H9 (cell line): ENCODE measurements around the gene WIF1. TPM values are rescaled to one million over a fixed set of nuclear protein-coding genes. Genes with fewer than 3 reads are reported as not detected.

Source experiments
- DNase-seq: peaks from one replicate; pipeline ENCODE4 v3.0.0-alpha.2; 2017
- H2AFZ ChIP-seq: one replicate; pipeline ENCODE4 v1.6.1; 2013; ENCODE audit warnings: mild to moderate bottlenecking, low read length, control low read depth, moderate library complexity
- H2AK5ac ChIP-seq: 2 replicates; pipeline ENCODE4 v1.6.1; 2013; ENCODE audit warnings: low read length, control low read depth, mixed read lengths; ENCODE audit not compliant: insufficient read length
- H2BK120ac ChIP-seq: one replicate; pipeline ENCODE4 v1.6.1; 2013; ENCODE audit warnings: low read depth, mild to moderate bottlenecking, low read length, control low read depth, inconsistent platforms; ENCODE audit not compliant: poor library complexity, severe bottlenecking
- H2BK12ac ChIP-seq: 2 replicates; pipeline ENCODE4 v1.6.1; 2013; ENCODE audit warnings: low read length, control low read depth, mixed read lengths, low read depth; ENCODE audit not compliant: insufficient read length
- H2BK15ac ChIP-seq: 2 replicates; pipeline ENCODE4 v1.6.1; 2013; ENCODE audit warnings: low read depth, low read length, control low read depth
- H2BK20ac ChIP-seq: one replicate; pipeline ENCODE4 v1.6.1; 2013; ENCODE audit warnings: low read depth, mild to moderate bottlenecking, low read length, control low read depth, inconsistent platforms; ENCODE audit not compliant: poor library complexity, severe bottlenecking
- H2BK5ac ChIP-seq: 2 replicates; pipeline ENCODE4 v1.6.1; 2013; ENCODE audit warnings: low read length, control low read depth, mixed read lengths; ENCODE audit not compliant: insufficient read length
- H3K14ac ChIP-seq: 2 replicates; pipeline ENCODE4 v1.6.1; 2013; ENCODE audit warnings: low read length, control low read depth; ENCODE audit not compliant: insufficient read depth
- H3K18ac ChIP-seq: 2 replicates; pipeline ENCODE4 v1.6.1; 2013; ENCODE audit warnings: low read depth, mild to moderate bottlenecking, mixed read lengths, low read length, control low read depth; ENCODE audit not compliant: insufficient read length
- H3K23ac ChIP-seq: 2 replicates; pipeline ENCODE4 v1.6.1; 2013; ENCODE audit warnings: low read length, control low read depth, mixed read lengths, low read depth; ENCODE audit not compliant: insufficient read length
- H3K23me2 ChIP-seq: 2 replicates; pipeline ENCODE4 v1.6.1; 2013; ENCODE audit warnings: low read depth, mild to moderate bottlenecking, mixed read lengths, low read length, control low read depth; ENCODE audit not compliant: insufficient read length, poor library complexity, severe bottlenecking
- H3K27ac ChIP-seq: 2 replicates; pipeline ENCODE4 v1.5.1; 2013; ENCODE audit warnings: low read length, control low read depth, mixed read lengths, low read depth; ENCODE audit not compliant: insufficient read length
- H3K27me3 ChIP-seq: 2 replicates; pipeline ENCODE4 v1.6.1; 2013; ENCODE audit warnings: low read length, control low read depth, inconsistent platforms; ENCODE audit not compliant: insufficient read depth
- H3K4ac ChIP-seq: 2 replicates; pipeline ENCODE4 v1.6.1; 2013; ENCODE audit warnings: low read depth, mild to moderate bottlenecking, control low read depth, inconsistent platforms, low read length, moderate library complexity
- H3K4me1 ChIP-seq: 2 replicates; pipeline ENCODE4 v1.6.1; 2013; ENCODE audit warnings: low read length, control low read depth, inconsistent platforms; ENCODE audit not compliant: insufficient read depth
- H3K4me2 ChIP-seq: 2 replicates; pipeline ENCODE4 v1.6.1; 2013; ENCODE audit warnings: low read length, control low read depth, mixed read lengths; ENCODE audit not compliant: insufficient read length, insufficient read depth
- H3K56ac ChIP-seq: 2 replicates; pipeline ENCODE4 v1.6.1; 2013; ENCODE audit warnings: low read depth, mild to moderate bottlenecking, mixed read lengths, low read length, control low read depth; ENCODE audit not compliant: insufficient read length
- H3K79me1 ChIP-seq: 2 replicates; pipeline ENCODE4 v1.6.1; 2013; ENCODE audit warnings: low read depth, mild to moderate bottlenecking, moderate library complexity, low read length, control low read depth, inconsistent platforms; ENCODE audit not compliant: insufficient read depth, poor library complexity, severe bottlenecking
- H3K79me2 ChIP-seq: 2 replicates; pipeline ENCODE4 v1.6.1; 2013; ENCODE audit warnings: low read length, control low read depth, inconsistent platforms; ENCODE audit not compliant: insufficient read depth
- H3K9ac ChIP-seq: 2 replicates; pipeline ENCODE4 v1.6.1; 2013; ENCODE audit warnings: low read length, control low read depth, mixed read lengths; ENCODE audit not compliant: insufficient read length; ENCODE audit errors: extremely low read depth
- H3K9me3 ChIP-seq: one replicate; pipeline ENCODE4 v1.6.1; 2013; ENCODE audit warnings: low read depth, low read length, inconsistent platforms; ENCODE audit not compliant: control insufficient read depth
- H3T11ph ChIP-seq: one replicate; pipeline ENCODE4 v1.6.1; 2013; ENCODE audit warnings: mild to moderate bottlenecking, low read length, control low read depth, inconsistent platforms
- H4K20me1 ChIP-seq: one replicate; pipeline ENCODE4 v1.6.1; 2013; ENCODE audit not compliant: control insufficient read depth, insufficient read length, insufficient read depth
- H4K5ac ChIP-seq: 2 replicates; pipeline ENCODE4 v1.6.1; 2013; ENCODE audit warnings: low read depth, mild to moderate bottlenecking, mixed read lengths, low read length, control low read depth; ENCODE audit not compliant: insufficient read length
- H4K8ac ChIP-seq: replicated peaks from 2 replicates; pipeline ENCODE4 v1.6.1; 2013; ENCODE audit warnings: low read length, control low read depth, mixed read lengths, low read depth; ENCODE audit not compliant: insufficient read length
- H4K91ac ChIP-seq: 2 replicates; pipeline ENCODE4 v1.6.1; 2013; ENCODE audit warnings: low read depth, mild to moderate bottlenecking, moderate library complexity, mixed read lengths, low read length, control low read depth; ENCODE audit not compliant: insufficient read length
- H3K27ac Mint-ChIP-seq, 3 experiments: 2 replicates in 2 of 3; 3 replicates in 1 of 3; pipeline ENCODE4 v1.8.0; 2020 to 2021; ENCODE audit warnings: mixed read lengths in 3 of 3, mild to moderate bottlenecking in 1 of 3, moderate library complexity in 1 of 3
- H3K27me3 Mint-ChIP-seq: 2 replicates; pipeline ENCODE4 v1.8.0; 2021; ENCODE audit warnings: low read depth, mild to moderate bottlenecking, moderate library complexity, mixed read lengths
- H3K36me3 Mint-ChIP-seq, 3 experiments: 2 replicates in 2 of 3; 3 replicates in 1 of 3; pipeline ENCODE4 v1.8.0; 2020 to 2021; ENCODE audit warnings: low read depth in 3 of 3, mixed read lengths in 3 of 3; ENCODE audit not compliant: insufficient read depth in 1 of 3
- H3K4me1 Mint-ChIP-seq, 2 experiments: 2 replicates each; pipeline ENCODE4 v1.8.0; 2020; ENCODE audit warnings: mixed read lengths in 2 of 2
- H3K4me3 Mint-ChIP-seq, 2 experiments: 2 replicates in 1 of 2; 3 replicates in 1 of 2; pipeline ENCODE4 v1.8.0; 2020 to 2021; ENCODE audit warnings: mild to moderate bottlenecking in 2 of 2, mixed read lengths in 2 of 2, moderate library complexity in 1 of 2
- H3K9me3 Mint-ChIP-seq, 2 experiments: 2 replicates in 1 of 2; 3 replicates in 1 of 2; pipeline ENCODE4 v1.8.0; 2020; ENCODE audit warnings: mild to moderate bottlenecking in 2 of 2, mixed read lengths in 2 of 2, moderate library complexity in 1 of 2
- WGBS: extraction: QIAGEN DNeasy Blood & Tissue Kit; methylation state at CpG from one replicate; pipeline ENCODE4 v1.1.7; 2013; ENCODE audit warnings: missing lambda C conversion rate, low lambda C conversion rate, mixed read lengths; ENCODE audit not compliant: insufficient read length; ENCODE audit errors: extremely low coverage; 5-methylcytosine and 5-hydroxymethylcytosine counted together
- total RNA-seq: library from RNA; stranded (reverse); gene quantifications from 2 replicates; pipeline ENCODE4 v1.2.1, GENCODE V29; 2021
- TF ChIP-seq, protein P1 (sequence below): fragments of 200-600 bp; sonication (generic); conservative IDR thresholded peaks from 3 replicates; pipeline ENCODE4 v1.8.0; 2021; ENCODE audit warnings: antibody characterized with exemption, mild to moderate bottlenecking

The WIF1 gene
- total RNA-seq, 1 experiment from 2014 or later, result 0.98 TPM

DNA sequence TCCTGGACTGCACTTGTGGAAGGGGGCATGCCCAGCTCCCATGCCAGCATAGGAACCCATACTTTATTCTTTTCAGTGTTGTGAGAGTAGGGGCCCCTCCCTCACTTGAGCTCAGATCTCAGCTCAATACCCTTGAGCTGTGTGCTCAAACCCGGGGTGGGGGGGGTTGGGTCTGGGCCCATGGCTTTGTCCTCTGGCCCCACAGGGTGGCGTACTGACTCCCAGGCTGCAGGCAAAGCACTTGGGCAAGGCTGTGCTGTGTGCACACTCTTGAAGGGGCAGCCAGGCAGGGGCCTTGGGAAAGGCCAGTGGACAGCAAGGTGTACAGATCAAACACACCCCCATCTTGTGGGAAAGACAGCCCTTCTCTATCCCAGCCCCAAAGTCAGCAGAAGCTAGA lies 81.8 kb downstream of the WIF1 start:
- Histone ChIP-seq H3K9ac (no peak overlapping the region), H3K14ac (no peak overlapping the region), H3K79me1 (no peaks in the 10 kb centered on the region), H3K4me2 (no peak overlapping the region), H2AFZ (no peak overlapping the region), H4K8ac (no peak overlapping the region), H3K27ac (no peak overlapping the region), H2BK20ac (no peak overlapping the region), H4K20me1 (no peaks in the 10 kb centered on the region), H3K23me2 (no peaks in the 10 kb centered on the region), H3K56ac (no peak overlapping the region), H3K4me1 (no peaks in the 10 kb centered on the region), H3T11ph (no peak overlapping the region), H2BK5ac (no peak overlapping the region), H2BK120ac (no peak overlapping the region), H2BK12ac (no peak overlapping the region), H3K18ac (no peak overlapping the region), H4K5ac (no peak overlapping the region), H3K23ac (no peak overlapping the region), H3K27me3 (no peaks in the 10 kb centered on the region), H3K79me2 (no peaks in the 10 kb centered on the region), H3K4ac (no peak overlapping the region), H2AK5ac (no peak overlapping the region), H4K91ac (no peak overlapping the region), H3K9me3 (no peaks in the 10 kb centered on the region), H2BK15ac (no peak overlapping the region)
- DNase-seq, result peak; percentile 71
- Mint-ChIP-seq H3K9me3 (peaks cover 26 to 27% of the 10 kb centered on the region in 2 experiments), H3K36me3 (peaks cover 9 to 28% (median 11%) of the 10 kb centered on the region in 3 experiments), H3K4me1 (0 out of 4 replicates have a peak, but pooled peaks cover 0 to 2% of the 10 kb centered on the region in 2 experiments), H3K27me3 (no peaks in the 10 kb centered on the region; the same call in 1 of the 2 replicates), H3K4me3 (no peak overlapping the region), H3K27ac (no peak overlapping the region)
- TF ChIP-seq, protein P1, sequence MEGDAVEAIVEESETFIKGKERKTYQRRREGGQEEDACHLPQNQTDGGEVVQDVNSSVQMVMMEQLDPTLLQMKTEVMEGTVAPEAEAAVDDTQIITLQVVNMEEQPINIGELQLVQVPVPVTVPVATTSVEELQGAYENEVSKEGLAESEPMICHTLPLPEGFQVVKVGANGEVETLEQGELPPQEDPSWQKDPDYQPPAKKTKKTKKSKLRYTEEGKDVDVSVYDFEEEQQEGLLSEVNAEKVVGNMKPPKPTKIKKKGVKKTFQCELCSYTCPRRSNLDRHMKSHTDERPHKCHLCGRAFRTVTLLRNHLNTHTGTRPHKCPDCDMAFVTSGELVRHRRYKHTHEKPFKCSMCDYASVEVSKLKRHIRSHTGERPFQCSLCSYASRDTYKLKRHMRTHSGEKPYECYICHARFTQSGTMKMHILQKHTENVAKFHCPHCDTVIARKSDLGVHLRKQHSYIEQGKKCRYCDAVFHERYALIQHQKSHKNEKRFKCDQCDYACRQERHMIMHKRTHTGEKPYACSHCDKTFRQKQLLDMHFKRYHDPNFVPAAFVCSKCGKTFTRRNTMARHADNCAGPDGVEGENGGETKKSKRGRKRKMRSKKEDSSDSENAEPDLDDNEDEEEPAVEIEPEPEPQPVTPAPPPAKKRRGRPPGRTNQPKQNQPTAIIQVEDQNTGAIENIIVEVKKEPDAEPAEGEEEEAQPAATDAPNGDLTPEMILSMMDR, result peak; percentile 36; the same call in 2 of the 3 replicates
- WGBS, result no CpG with 5 or more reads among the region's 2 CpGs
